Endodermal cell (in vitro differentiated cells): ENCODE data around the gene BATF. TPM values are rescaled to one million over a fixed set of nuclear protein-coding genes. Genes with fewer than 3 reads are reported as not detected.

Experiments
- DNase-seq: peaks from one replicate; pipeline ENCODE4 v3.0.0-alpha.2; 2017
- H3K27ac ChIP-seq: 2 replicates; pipeline ENCODE4 v1.5.1; 2013; ENCODE audit warnings: mild to moderate bottlenecking, low read depth, low read length, moderate library complexity
- H3K27me3 ChIP-seq: 2 replicates; pipeline ENCODE4 v1.6.1; 2013; ENCODE audit warnings: mild to moderate bottlenecking, low read length, moderate library complexity; ENCODE audit not compliant: insufficient read depth, control insufficient read depth, poor library complexity, severe bottlenecking
- H3K36me3 ChIP-seq: 2 replicates; pipeline ENCODE4 v1.7.0; 2013; ENCODE audit warnings: mild to moderate bottlenecking, low read length, moderate library complexity; ENCODE audit not compliant: control insufficient read depth, insufficient read depth
- H3K4me1 ChIP-seq: one replicate; pipeline ENCODE4 v1.7.0; 2013; ENCODE audit warnings: low read length; ENCODE audit not compliant: control insufficient read depth, insufficient read depth
- H3K4me3 ChIP-seq: 2 replicates; pipeline ENCODE4 v1.5.1; 2013; ENCODE audit warnings: mild to moderate bottlenecking, low read length, moderate library complexity
- H3K9ac ChIP-seq: 2 replicates; pipeline ENCODE4 v1.6.1; 2013; ENCODE audit warnings: mild to moderate bottlenecking, low read length, moderate library complexity; ENCODE audit not compliant: poor library complexity, severe bottlenecking; ENCODE audit errors: extremely low read depth
- H3K9me3 ChIP-seq: 2 replicates; pipeline ENCODE4 v1.6.1; 2013; ENCODE audit warnings: mild to moderate bottlenecking, low read length, moderate library complexity; ENCODE audit not compliant: control insufficient read depth
- H3K27ac Mint-ChIP-seq: 2 replicates; pipeline ENCODE4 v1.8.0; 2020; ENCODE audit warnings: mixed read lengths
- H3K27me3 Mint-ChIP-seq: 2 replicates; pipeline ENCODE4 v1.8.0; 2021; ENCODE audit warnings: mild to moderate bottlenecking, mixed read lengths; ENCODE audit not compliant: insufficient read depth
- H3K36me3 Mint-ChIP-seq: 2 replicates; pipeline ENCODE4 v1.8.0; 2020; ENCODE audit warnings: low read depth, mixed read lengths
- H3K4me1 Mint-ChIP-seq: 2 replicates; pipeline ENCODE4 v1.8.0; 2020; ENCODE audit warnings: mixed read lengths
- H3K4me3 Mint-ChIP-seq: 2 replicates; pipeline ENCODE4 v1.8.0; 2020; ENCODE audit warnings: mild to moderate bottlenecking, moderate library complexity, mixed read lengths
- H3K9me3 Mint-ChIP-seq: 2 replicates; pipeline ENCODE4 v1.8.0; 2020; ENCODE audit warnings: mild to moderate bottlenecking, mixed read lengths
- CTCF ChIP-seq: fragments of 200-600 bp; sonication (generic); conservative IDR thresholded peaks from 2 replicates; pipeline ENCODE4 v1.5.0; 2021; ENCODE audit warnings: antibody characterized with exemption, mild to moderate bottlenecking
- WGBS, 2 experiments: methylation state at CpG; one replicate each; pipeline versions ENCODE4 v1.1.5 to v1.1.7; 2013; ENCODE audit warnings: missing lambda C conversion rate in 2 of 2, mixed read lengths in 1 of 2; ENCODE audit not compliant: insufficient coverage in 1 of 2, insufficient read length in 1 of 2; 5-methylcytosine and 5-hydroxymethylcytosine counted together
- total RNA-seq, 2 donors: library from RNA; stranded (reverse); fragmentation: NEBNext Ultra II Directional in 1 of 2; extraction: Animal tissue kit (Norgen Biotek cat#: 25700) in 1 of 2; gene quantifications; 2 replicates in 1 of 2; 3 replicates in 1 of 2; pipeline ENCODE4 v1.2.1, GENCODE V29; 2021

Gene BATF
- total RNA-seq, 2 donors from 2014 or later = not detected

GRCh38 chr14:75539162-75539560 is 16.9 kb downstream of the BATF start:
- H3K36me3 Mint-ChIP-seq = no peaks in the 10 kb centered on the region
- WGBS, 2 experiments = 95 to 96% methylated on average over 3 to 4 of the region's 5 CpGs
- H3K4me1 ChIP-seq = no peaks in the 10 kb centered on the region
- H3K27ac Mint-ChIP-seq = no peak overlapping the region
- H3K9ac ChIP-seq = no peak overlapping the region
- no peak overlapping the region for H3K4me3 Mint-ChIP-seq
- H3K27me3 Mint-ChIP-seq = peaks cover 2% of the 10 kb centered on the region
- no peak overlapping the region for H3K4me3 ChIP-seq
- no peak for TF ChIP-seq CTCF
- DNase-seq = no peak
- no peaks in the 10 kb centered on the region for H3K9me3 Mint-ChIP-seq
- H3K9me3 ChIP-seq = no peaks in the 10 kb centered on the region
- no peaks in the 10 kb centered on the region for H3K27me3 ChIP-seq
- no peak overlapping the region for H3K27ac ChIP-seq
- no peaks in the 10 kb centered on the region for H3K36me3 ChIP-seq
- H3K4me1 Mint-ChIP-seq = peaks cover 4% of the 10 kb centered on the region

GRCh38 chr14:75539561-75540478 is 17.6 kb downstream of the BATF start:
- Mint-ChIP-seq H3K4me3 (no peak overlapping the region), H3K4me1 (peaks cover 4% of the 10 kb centered on the region), H3K36me3 (no peaks in the 10 kb centered on the region), H3K27me3 (peaks cover 2% of the 10 kb centered on the region), H3K27ac (no peak overlapping the region), H3K9me3 (no peaks in the 10 kb centered on the region)
- TF ChIP-seq CTCF = no peak
- Histone ChIP-seq H3K27ac (no peak overlapping the region), H3K27me3 (no peaks in the 10 kb centered on the region), H3K36me3 (no peaks in the 10 kb centered on the region), H3K4me3 (no peak overlapping the region), H3K9ac (no peak overlapping the region), H3K4me1 (no peaks in the 10 kb centered on the region), H3K9me3 (no peaks in the 10 kb centered on the region)
- no peak for DNase-seq
- WGBS, 2 experiments = 88 to 95% methylated on average over 9 to 17 of the region's 17 CpGs

DNA sequence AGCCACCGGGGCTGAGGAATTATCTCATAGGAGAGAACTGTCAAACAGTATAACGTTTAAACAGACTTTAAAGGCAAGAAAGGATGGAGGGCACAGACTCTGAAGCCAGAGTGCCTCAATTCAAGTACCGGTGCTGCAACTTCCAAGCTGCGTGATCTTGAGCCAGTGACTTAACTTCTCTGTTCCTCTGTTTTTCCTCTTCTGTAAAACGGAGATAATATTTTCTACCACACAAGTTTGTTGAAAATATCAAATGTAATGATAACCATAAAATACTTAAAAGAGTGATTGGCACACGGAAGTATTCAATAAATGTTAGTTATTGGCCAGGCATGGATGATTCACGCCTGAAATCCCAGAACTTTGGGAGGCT is 18.2 kb downstream of the BATF start:
- 80 to 90% methylated on average over 6 of the region's 7 CpGs for WGBS, 2 experiments
- Histone ChIP-seq H3K9ac (no peak overlapping the region), H3K9me3 (no peaks in the 10 kb centered on the region), H3K27me3 (no peaks in the 10 kb centered on the region), H3K4me1 (no peaks in the 10 kb centered on the region), H3K27ac (no peak overlapping the region), H3K4me3 (no peak overlapping the region), H3K36me3 (no peaks in the 10 kb centered on the region)
- peaks cover 4% of the 10 kb centered on the region for H3K4me1 Mint-ChIP-seq
- H3K27me3 Mint-ChIP-seq = peaks cover 2% of the 10 kb centered on the region
- no peaks in the 10 kb centered on the region for H3K9me3 Mint-ChIP-seq
- DNase-seq = no peak
- no peak for TF ChIP-seq CTCF
- no peak overlapping the region for H3K4me3 Mint-ChIP-seq
- no peaks in the 10 kb centered on the region for H3K36me3 Mint-ChIP-seq
- H3K27ac Mint-ChIP-seq = no peak overlapping the region
